HFFc6 (cell line): Measurements from ENCODE around the gene GNA12. TPM values are rescaled to one million over a fixed set of nuclear protein-coding genes. Genes with fewer than 3 reads are reported as not detected.

Source experiments
- DNase-seq: peaks from one replicate; pipeline ENCODE4 v3.0.0-alpha.2; 2018
- H3K27ac Mint-ChIP-seq: 2 replicates; pipeline ENCODE4 v1.8.0; 2020; ENCODE audit warnings: mild to moderate bottlenecking, mixed read lengths
- H3K27me3 Mint-ChIP-seq: 2 replicates; pipeline ENCODE4 v1.8.0; 2021; ENCODE audit warnings: mild to moderate bottlenecking, moderate library complexity, mixed read lengths; ENCODE audit not compliant: insufficient read depth
- H3K36me3 Mint-ChIP-seq: 2 replicates; pipeline ENCODE4 v1.8.0; 2021; ENCODE audit warnings: low read depth, mixed read lengths
- H3K4me1 Mint-ChIP-seq: 2 replicates; pipeline ENCODE4 v1.8.0; 2020; ENCODE audit warnings: low read depth, mixed read lengths
- H3K4me3 Mint-ChIP-seq: 2 replicates; pipeline ENCODE4 v1.8.0; 2020; ENCODE audit warnings: mild to moderate bottlenecking, moderate library complexity, mixed read lengths
- H3K9me3 Mint-ChIP-seq: 2 replicates; pipeline ENCODE4 v1.8.0; 2020; ENCODE audit warnings: mild to moderate bottlenecking, mixed read lengths
- CTCF ChIP-seq: fragments of 200-600 bp; sonication (generic); IDR thresholded peaks from 2 replicates; pipeline ENCODE4 v1.5.0; 2021; ENCODE audit warnings: antibody characterized with exemption, mild to moderate bottlenecking
- total RNA-seq, 6 experiments: library from RNA; stranded (reverse); fragmentation: NEBNext Ultra II Directional; extraction: Animal tissue kit (Norgen Biotek cat#: 25700); gene quantifications; 2 replicates in 1 of 6; 3 replicates in 5 of 6; pipeline ENCODE4 v1.2.3, GENCODE V29; 2021

Gene GNA12
- total RNA-seq, 6 experiments from 2014 or later = 52.9 to 61.9 (median 57.6) TPM

- peaks cover 5% of the 10 kb centered on the region; the same call in 1 of the 2 replicates for H3K27me3 Mint-ChIP-seq
- H3K36me3 Mint-ChIP-seq = peaks cover 36% of the 10 kb centered on the region
- no peak for TF ChIP-seq CTCF
- peaks cover 62% of the 10 kb centered on the region for H3K4me1 Mint-ChIP-seq
- no peak overlapping the region for H3K4me3 Mint-ChIP-seq
- peak overlapping the region; percentile 21 for H3K27ac Mint-ChIP-seq
- DNase-seq = no peak
- H3K9me3 Mint-ChIP-seq = no peaks in the 10 kb centered on the region
These were observed 28.9 kb downstream of the GNA12 start for GRCh38 chr7:2814946-2815874.

- no peak for TF ChIP-seq CTCF
- H3K4me1 Mint-ChIP-seq = peaks cover 62% of the 10 kb centered on the region
- H3K36me3 Mint-ChIP-seq = peaks cover 41% of the 10 kb centered on the region
- no peak for DNase-seq
- peaks cover 5% of the 10 kb centered on the region; the same call in 1 of the 2 replicates for H3K27me3 Mint-ChIP-seq
- H3K9me3 Mint-ChIP-seq = no peaks in the 10 kb centered on the region
- H3K27ac Mint-ChIP-seq = peak overlapping the region; percentile 21; the same call in 1 of the 2 replicates
- no peak overlapping the region for H3K4me3 Mint-ChIP-seq
These were observed 29.7 kb downstream of the GNA12 start for GRCh38 chr7:2814186-2814945.

- TF ChIP-seq CTCF = no peak
- H3K9me3 Mint-ChIP-seq = no peaks in the 10 kb centered on the region
- H3K4me1 Mint-ChIP-seq = peaks cover 64% of the 10 kb centered on the region
- no peak overlapping the region for H3K27ac Mint-ChIP-seq
- H3K4me3 Mint-ChIP-seq = no peak overlapping the region
- DNase-seq = no peak
- peaks cover 5% of the 10 kb centered on the region; the same call in 1 of the 2 replicates for H3K27me3 Mint-ChIP-seq
- peaks cover 48% of the 10 kb centered on the region for H3K36me3 Mint-ChIP-seq
These were observed 30.5 kb downstream of the GNA12 start for GRCh38 chr7:2813350-2814185.

- DNase-seq = no peak
- Mint-ChIP-seq H3K36me3 (peaks cover 50% of the 10 kb centered on the region), H3K27me3 (peaks cover 5% of the 10 kb centered on the region; the same call in 1 of the 2 replicates), H3K9me3 (no peaks in the 10 kb centered on the region), H3K27ac (peak overlapping the region; percentile 29; the same call in 1 of the 2 replicates), H3K4me3 (no peak overlapping the region), H3K4me1 (peaks cover 60% of the 10 kb centered on the region)
- no peak for TF ChIP-seq CTCF
These were observed 31.3 kb downstream of the GNA12 start for GRCh38 chr7:2812831-2813230.

GRCh38 chr7:2812114-2812487, 32.0 kb downstream of the GNA12 start:
- Mint-ChIP-seq H3K27ac (peak overlapping the region; percentile 29; the same call in 1 of the 2 replicates), H3K4me3 (no peak overlapping the region), H3K9me3 (no peaks in the 10 kb centered on the region), H3K27me3 (peaks cover 3% of the 10 kb centered on the region; the same call in 1 of the 2 replicates), H3K36me3 (peaks cover 45% of the 10 kb centered on the region), H3K4me1 (peaks cover 52% of the 10 kb centered on the region)
- no peak for DNase-seq
- TF ChIP-seq CTCF = no peak
